Measurements from ENCODE around the gene MAN2A2. TPM values are rescaled to one million over a fixed set of nuclear protein-coding genes. Genes with fewer than 3 reads are reported as not detected.

The MAN2A2 gene
- total RNA-seq, 1 donor from 2014 or later: 8.4 TPM

DNA sequence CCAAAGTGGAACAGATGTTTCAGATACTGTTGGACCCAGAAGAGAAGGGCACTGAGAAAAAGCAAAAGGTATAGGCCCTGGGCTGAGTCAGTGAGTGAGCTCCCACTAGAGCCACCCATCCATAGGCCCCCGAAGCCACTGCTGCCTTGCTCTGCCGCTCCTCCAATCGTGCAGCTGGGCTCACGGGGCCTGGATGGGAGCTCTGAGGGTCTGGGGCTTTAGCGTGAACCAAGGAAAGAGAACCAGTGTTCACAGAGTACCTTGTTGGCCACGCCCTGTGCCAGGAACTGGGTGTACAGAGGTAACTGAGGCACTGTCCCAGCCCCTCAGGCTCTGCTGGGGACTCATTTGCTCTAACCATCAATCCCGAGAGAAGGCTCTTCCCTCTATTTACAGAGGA, 36.7 kb downstream of the MAN2A2 start:
- FAIRE-seq: no peak
- peaks cover 42% of the 10 kb centered on the region for H3K36me3 ChIP-seq (ENCODE audit: control insufficient read depth, insufficient read depth, low read length)

DNA sequence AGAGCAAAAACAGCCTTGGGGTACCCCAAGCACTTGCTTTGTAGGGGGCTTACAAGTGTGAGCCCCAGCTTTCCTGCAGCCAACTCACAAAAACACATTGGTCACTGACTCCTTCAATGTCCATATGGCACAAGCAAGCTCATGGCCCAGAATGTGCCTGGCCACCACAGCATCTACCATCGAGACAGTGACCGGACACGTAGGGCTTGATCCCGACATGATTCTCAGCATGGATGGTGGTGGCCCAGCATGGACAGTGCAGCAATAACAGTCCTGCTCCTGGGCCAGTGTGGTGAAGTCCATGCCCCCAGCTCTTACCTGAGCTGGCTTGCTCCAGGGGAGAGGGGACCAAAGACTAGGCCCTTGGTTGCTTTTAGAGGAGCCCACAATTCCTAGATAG, 37.9 kb downstream of the MAN2A2 start:
- Histone ChIP-seq H3K4me3 (ENCODE audit: low read depth, low read length) (no peak overlapping the region), H3K27me3 (ENCODE audit: control insufficient read depth, insufficient read depth, low read length) (no peaks in the 10 kb centered on the region), H3K36me3 (ENCODE audit: control insufficient read depth, insufficient read depth, low read length) (peaks cover 45% of the 10 kb centered on the region)
- TF ChIP-seq, protein P1, sequence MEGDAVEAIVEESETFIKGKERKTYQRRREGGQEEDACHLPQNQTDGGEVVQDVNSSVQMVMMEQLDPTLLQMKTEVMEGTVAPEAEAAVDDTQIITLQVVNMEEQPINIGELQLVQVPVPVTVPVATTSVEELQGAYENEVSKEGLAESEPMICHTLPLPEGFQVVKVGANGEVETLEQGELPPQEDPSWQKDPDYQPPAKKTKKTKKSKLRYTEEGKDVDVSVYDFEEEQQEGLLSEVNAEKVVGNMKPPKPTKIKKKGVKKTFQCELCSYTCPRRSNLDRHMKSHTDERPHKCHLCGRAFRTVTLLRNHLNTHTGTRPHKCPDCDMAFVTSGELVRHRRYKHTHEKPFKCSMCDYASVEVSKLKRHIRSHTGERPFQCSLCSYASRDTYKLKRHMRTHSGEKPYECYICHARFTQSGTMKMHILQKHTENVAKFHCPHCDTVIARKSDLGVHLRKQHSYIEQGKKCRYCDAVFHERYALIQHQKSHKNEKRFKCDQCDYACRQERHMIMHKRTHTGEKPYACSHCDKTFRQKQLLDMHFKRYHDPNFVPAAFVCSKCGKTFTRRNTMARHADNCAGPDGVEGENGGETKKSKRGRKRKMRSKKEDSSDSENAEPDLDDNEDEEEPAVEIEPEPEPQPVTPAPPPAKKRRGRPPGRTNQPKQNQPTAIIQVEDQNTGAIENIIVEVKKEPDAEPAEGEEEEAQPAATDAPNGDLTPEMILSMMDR (IDR thresholded peaks at IDR 0.05; ENCODE audit: insufficient read depth, low read length, severe bottlenecking): no peak
- FAIRE-seq (no peak), DNase-seq (ENCODE audit: low read depth) (no peak)

More for the DNA sequence above, 36.7 kb downstream of the MAN2A2 start:
- TF ChIP-seq, protein P1 (IDR thresholded peaks at IDR 0.05; ENCODE audit: insufficient read depth, low read length, severe bottlenecking): no peak
- no peak for DNase-seq (ENCODE audit: low read depth)
- Histone ChIP-seq H3K27me3 (ENCODE audit: control insufficient read depth, insufficient read depth, low read length) (no peaks in the 10 kb centered on the region), H3K4me3 (ENCODE audit: low read depth, low read length) (no peak overlapping the region)

DNA sequence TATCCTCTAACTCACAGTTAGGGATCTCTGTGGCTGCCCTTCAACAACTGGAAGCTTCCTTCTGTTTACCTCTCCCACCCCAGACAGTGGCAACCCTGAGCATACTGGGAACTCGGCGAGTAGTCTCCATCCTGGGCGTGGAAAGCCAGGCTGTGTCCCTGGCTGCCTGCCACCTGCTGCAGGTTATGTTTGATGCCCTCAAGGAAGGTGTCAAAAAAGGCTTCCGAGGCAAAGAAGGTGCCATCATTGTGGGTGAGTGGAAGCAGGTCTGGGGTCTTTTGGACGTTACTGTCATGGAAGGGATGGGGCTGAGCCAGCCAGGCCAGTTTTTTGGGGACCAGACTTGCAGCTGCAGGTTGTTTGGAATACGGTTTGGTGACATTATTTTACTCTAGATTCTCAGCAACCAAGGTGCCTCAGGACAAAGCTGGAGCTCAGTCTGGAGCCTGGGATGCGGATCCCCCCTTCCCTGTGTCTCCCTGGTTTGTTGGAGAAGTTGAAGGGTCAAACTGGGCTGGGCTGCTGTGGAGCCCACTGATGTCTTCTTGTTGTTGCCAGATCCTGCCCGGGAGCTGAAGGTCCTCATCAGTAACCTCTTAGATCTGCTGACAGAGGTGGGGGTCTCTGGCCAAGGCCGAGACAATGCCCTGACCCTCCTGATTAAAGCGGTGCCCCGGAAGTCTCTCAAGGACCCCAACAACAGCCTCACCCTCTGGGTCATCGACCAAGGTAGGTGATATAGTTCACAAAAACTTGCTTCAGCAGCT, 39.4 kb downstream of the MAN2A2 start:
- no peak for DNase-seq (ENCODE audit: low read depth)
- Histone ChIP-seq H3K36me3 (ENCODE audit: control insufficient read depth, insufficient read depth, low read length) (peaks cover 48% of the 10 kb centered on the region), H3K4me3 (ENCODE audit: low read depth, low read length) (no peak overlapping the region), H3K27me3 (ENCODE audit: control insufficient read depth, insufficient read depth, low read length) (no peaks in the 10 kb centered on the region)
- no peak for FAIRE-seq
- TF ChIP-seq, protein P1 (IDR thresholded peaks at IDR 0.05; ENCODE audit: insufficient read depth, low read length, severe bottlenecking): no peak

DNA sequence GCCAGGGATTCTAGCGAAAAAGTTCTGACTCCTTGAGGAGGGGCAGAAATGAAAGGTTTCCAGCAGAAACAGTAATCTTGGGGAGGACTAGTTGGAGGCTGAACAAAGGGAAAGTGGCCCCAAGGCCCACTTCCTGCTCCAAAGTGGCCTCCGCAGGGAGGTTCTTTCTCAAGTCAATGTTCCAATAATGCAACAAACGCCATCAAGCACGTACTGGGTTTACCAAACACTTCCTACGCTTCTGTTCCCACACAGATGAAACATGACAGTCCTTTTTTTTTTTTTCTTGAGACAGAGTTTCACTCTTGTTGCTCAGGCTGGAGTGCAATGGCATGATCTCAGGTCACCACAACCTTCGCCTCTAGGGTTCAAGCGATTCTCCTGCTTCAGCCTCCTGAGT, 42.0 kb downstream of the MAN2A2 start:
- H3K36me3 ChIP-seq (ENCODE audit: control insufficient read depth, insufficient read depth, low read length): peaks cover 48% of the 10 kb centered on the region
- FAIRE-seq: no peak

DNA sequence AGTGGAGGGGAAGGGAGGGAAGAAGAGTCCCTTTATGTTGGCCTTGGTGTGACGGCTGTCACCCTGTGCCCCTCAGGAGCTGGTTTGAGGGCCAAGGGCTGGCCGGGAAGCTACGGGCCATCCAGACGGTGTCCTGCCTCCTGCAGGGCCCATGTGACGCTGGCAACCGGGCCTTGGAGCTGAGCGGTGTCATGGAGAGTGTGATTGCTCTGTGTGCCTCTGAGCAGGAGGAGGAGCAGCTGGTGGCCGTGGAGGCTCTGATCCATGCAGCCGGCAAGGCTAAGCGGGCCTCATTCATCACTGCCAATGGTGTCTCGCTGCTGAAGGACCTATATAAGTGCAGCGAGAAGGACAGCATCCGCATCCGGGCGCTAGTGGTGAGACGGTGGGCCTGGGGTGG, 43.4 kb downstream of the MAN2A2 start:
- FAIRE-seq: no peak
- TF ChIP-seq, protein P1 (IDR thresholded peaks at IDR 0.05; ENCODE audit: insufficient read depth, low read length, severe bottlenecking): no peak
- Histone ChIP-seq H3K4me3 (ENCODE audit: low read depth, low read length) (no peak overlapping the region), H3K36me3 (ENCODE audit: control insufficient read depth, insufficient read depth, low read length) (peaks cover 44% of the 10 kb centered on the region), H3K27me3 (ENCODE audit: control insufficient read depth, insufficient read depth, low read length) (no peaks in the 10 kb centered on the region)
- DNase-seq (ENCODE audit: low read depth): no peak

More for the DNA sequence above, 42.0 kb downstream of the MAN2A2 start:
- TF ChIP-seq, protein P1 (IDR thresholded peaks at IDR 0.05; ENCODE audit: insufficient read depth, low read length, severe bottlenecking): no peak
- no peaks in the 10 kb centered on the region for H3K27me3 ChIP-seq (ENCODE audit: control insufficient read depth, insufficient read depth, low read length)
- no peak overlapping the region for H3K4me3 ChIP-seq (ENCODE audit: low read depth, low read length)
- no peak for DNase-seq (ENCODE audit: low read depth)
